K562 (cell line): ENCODE data around the gene TRMT1. TPM values are rescaled to one million over a fixed set of nuclear protein-coding genes. Genes with fewer than 3 reads are reported as not detected.
A peak's percentile ranks its signal among the peaks of the same experiment; 100 is the strongest.

Experiments
- BRD4 ChIP-seq: fragments of 200-600 bp; sonication (generic); IDR thresholded peaks from 2 replicates; pipeline ENCODE4 v1.6.1; 2017; ENCODE audit warnings: inconsistent platforms
- ELF1 ChIP-seq: fragments of 200-800 bp; sonication (Bioruptor generic); IDR thresholded peaks from 2 replicates; pipeline ENCODE4 v1.6.1; 2016; ENCODE audit warnings: missing genetic modification characterization, missing compliant biosample characterization
- ELK1 ChIP-seq: sonication (generic); formaldehyde crosslinking; IDR thresholded peaks from 2 replicates; pipeline ENCODE4 v1.8.1; 2022; ENCODE audit warnings: missing genetic modification reagents
- ESRRB ChIP-seq: fragments of 250-450 bp; sonication (Bioruptor Pico); IDR thresholded peaks from 2 replicates; pipeline ENCODE4 v1.5.0; 2020; ENCODE audit warnings: mild to moderate bottlenecking, moderate library complexity, borderline replicate concordance
- FOSL1 ChIP-seq: fragments of 200-800 bp; sonication (Bioruptor generic); conservative IDR thresholded peaks from 2 replicates; pipeline ENCODE4 v1.6.1; 2016; ENCODE audit warnings: missing genetic modification characterization, missing compliant biosample characterization
- GATAD2B ChIP-seq: fragments of 450-650 bp; IDR thresholded peaks from 2 replicates; pipeline ENCODE4 v1.6.1; 2017; ENCODE audit warnings: mild to moderate bottlenecking, borderline replicate concordance
- LCOR ChIP-seq: sonication (generic); formaldehyde crosslinking; IDR thresholded peaks from 2 replicates; pipeline ENCODE4 v1.8.0; 2022; ENCODE audit warnings: mild to moderate bottlenecking, missing genetic modification reagents
- MAFG ChIP-seq: fragments of 450-650 bp; conservative IDR thresholded peaks from 2 replicates; pipeline ENCODE4 v1.6.1; 2016; ENCODE audit warnings: missing genetic modification characterization, missing compliant biosample characterization
- PHB ChIP-seq: fragments of 250-450 bp; sonication (Bioruptor Pico); IDR thresholded peaks from 2 replicates; pipeline ENCODE4 v1.5.0; 2021
- TAF15 ChIP-seq: fragments of 200-400 bp; formaldehyde crosslinking; IDR thresholded peaks from 2 replicates; pipeline ENCODE4 v1.6.1; 2017; ENCODE audit warnings: mild to moderate bottlenecking, low read depth, low read length, moderate library complexity
- TCFL5 ChIP-seq: fragments of 250-450 bp; sonication (Bioruptor Pico); conservative IDR thresholded peaks from 2 replicates; pipeline ENCODE4 v1.6.1; 2021; ENCODE audit warnings: mild to moderate bottlenecking, moderate library complexity, matching md5 sums
- ZBTB11 ChIP-seq, 3 experiments: fragments of 200-800 bp in 1 of 3; fragments of 250-450 bp in 1 of 3; fragments of 450-650 bp in 1 of 3; sonication (Bioruptor Pico) in 1 of 3; sonication (Bioruptor generic) in 1 of 3; formaldehyde crosslinking in 1 of 3; IDR thresholded peaks; 2 replicates each; pipeline versions ENCODE4 v1.6.1 to v1.8.0; 2016 to 2022; ENCODE audit warnings: mild to moderate bottlenecking in 2 of 3, missing genetic modification characterization in 2 of 3, missing compliant biosample characterization in 1 of 3, moderate library complexity in 1 of 3
- ZBTB34 ChIP-seq: fragments of 250-450 bp; sonication (Bioruptor Pico); IDR thresholded peaks from 2 replicates; pipeline ENCODE4 v1.8.0; 2021; ENCODE audit warnings: mild to moderate bottlenecking, moderate library complexity
- ZFPM2 ChIP-seq: fragments of 250-450 bp; sonication (Bioruptor Pico); IDR thresholded peaks from 2 replicates; pipeline ENCODE4 v1.5.1; 2022; ENCODE audit warnings: mild to moderate bottlenecking
- ZMIZ1 ChIP-seq, 2 experiments: fragments of 150-350 bp in 1 of 2; IDR thresholded peaks; 2 replicates each; pipeline ENCODE4 v1.6.1; 2012 to 2016; ENCODE audit warnings: low read depth in 2 of 2, low read length in 2 of 2, mild to moderate bottlenecking in 1 of 2, moderate library complexity in 1 of 2
- ZNF583 ChIP-seq: fragments of 250-450 bp; sonication (Bioruptor Pico); IDR thresholded peaks from 2 replicates; pipeline ENCODE4 v1.4.0; 2020
- polyA plus RNA-seq, 8 experiments: library from polyadenylated mRNA; depleted of rRNA in 4 of 8; stranded (reverse) in 5 of 8; unstranded in 3 of 8; fragments of >200 nt; fragmentation: Nextera tagmentation in 2 of 8; fragmentation: Illumina TruSeq in 1 of 8; extraction: Ambion mirVana in 2 of 8; extraction: Trizol in 1 of 8; gene quantifications; 2 replicates each; pipeline versions ENCODE4 v1.2.1 to v1.2.3, GENCODE V29; 2011 to 2014; ENCODE audit warnings: inconsistent platforms in 1 of 8, missing spikeins in 1 of 8
- total RNA-seq, 7 experiments: library from RNA; depleted of rRNA in 6 of 7; stranded (reverse); fragments of >200 nt in 6 of 7; fragmentation: Illumina TruSeq in 2 of 7; extraction: Trizol in 2 of 7; gene quantifications; 2 replicates each; pipeline versions ENCODE4 v1.2.1 to v1.2.3, GENCODE V29; 2011 to 2021; ENCODE audit warnings: low replicate concordance in 1 of 7

Gene TRMT1
- total and polyA plus RNA-seq, 9 of the 15 experiments (the other 6 are each of a cell fraction or from before 2014, with no cell fraction given) = 5.8 to 158 (median 54.3) TPM

- TF ChIP-seq GATAD2B (no peak), ZMIZ1 (IDR thresholded peaks at IDR 0.05; ENCODE audit: low read depth in 2 of 2, low read length in 2 of 2) (no peak; a peak in 1 of 4 replicates), ZBTB11 (CRISPR knock-in tag; IDR thresholded peaks at IDR 0.05) (peak in 1 of 3 experiments; percentile 51; a peak in 1 of 6 replicates), FOSL1 (tag) (no peak; the same call in 1 of the 2 replicates), ELK1 (CRISPR knock-in tag) (no peak), PHB (CRISPR knock-in tag) (no peak), LCOR (CRISPR knock-in tag) (no peak), TAF15 (peak; percentile 55; the same call in 1 of the 2 replicates), TCFL5 (CRISPR knock-in tag) (no peak), ZFPM2 (CRISPR knock-in tag) (no peak), BRD4 (no peak; the same call in 1 of the 2 replicates), ESRRB (CRISPR knock-in tag) (no peak), ZBTB34 (no peak), ZNF583 (no peak), MAFG (tag) (no peak), ELF1 (tag) (no peak)
Observed at GRCh38 chr19:13155472-13156359, 39.2 kb upstream of the TRMT1 start (continued).
